CD14-positive monocyte (primary cell): ENCODE data around the gene BBLN. TPM values are rescaled to one million over a fixed set of nuclear protein-coding genes. Genes with fewer than 3 reads are reported as not detected.

Experiments
- DNase-seq, 3 donors: peaks; one replicate each; pipeline ENCODE4 v3.0.0-alpha.2; 2011 to 2022
- H2AFZ ChIP-seq: 2 replicates; pipeline ENCODE4 v1.6.0; 2012; ENCODE audit warnings: mild to moderate bottlenecking, low read depth, low read length, inconsistent platforms; ENCODE audit not compliant: insufficient read depth, poor library complexity, severe bottlenecking
- H3K27ac ChIP-seq, 2 donors: 1 replicate in 1 of 2; 2 replicates in 1 of 2; pipeline ENCODE4 v1.5.1; 2012 to 2013; ENCODE audit warnings: low read length in 2 of 2, control low read depth in 1 of 2, inconsistent platforms in 1 of 2, low read depth in 1 of 2, mild to moderate bottlenecking in 1 of 2
- H3K27me3 ChIP-seq, 2 donors: one replicate each; pipeline versions ENCODE4 v1.6.0 to v1.6.1; 2011 to 2013; ENCODE audit warnings: low read length in 2 of 2; ENCODE audit not compliant: control insufficient read depth in 2 of 2, insufficient read depth in 2 of 2
- H3K36me3 ChIP-seq, 2 donors: replicated peaks in 1 of 2; 1 replicate in 1 of 2; 2 replicates in 1 of 2; pipeline versions ENCODE4 v1.5.1 to v1.6.1; 2012 to 2013; ENCODE audit warnings: low read length in 2 of 2, control low read depth in 1 of 2, inconsistent platforms in 1 of 2, mild to moderate bottlenecking in 1 of 2; ENCODE audit not compliant: insufficient read depth in 2 of 2, control insufficient read depth in 1 of 2
- H3K4me1 ChIP-seq, 2 donors: 1 replicate in 1 of 2; 2 replicates in 1 of 2; pipeline versions ENCODE4 v1.5.1 to v1.6.1; 2012 to 2013; ENCODE audit warnings: low read length in 2 of 2, control low read depth in 1 of 2, inconsistent platforms in 1 of 2, mild to moderate bottlenecking in 1 of 2, moderate library complexity in 1 of 2; ENCODE audit not compliant: insufficient read depth in 2 of 2, control insufficient read depth in 1 of 2
- H3K4me2 ChIP-seq: replicated peaks from 2 replicates; pipeline ENCODE3; 2012; ENCODE audit warnings: low read length, moderate library complexity, mild to moderate bottlenecking; ENCODE audit not compliant: poor library complexity, severe bottlenecking; ENCODE audit errors: extremely low read depth
- H3K4me3 ChIP-seq, 3 experiments: fragments of 200-600 bp in 1 of 3; sonication (generic) in 1 of 3; replicated peaks in 1 of 3; 1 replicate in 2 of 3; 2 replicates in 1 of 3; pipeline ENCODE4 v1.5.1; 2011 to 2013; ENCODE audit warnings: low read length in 3 of 3, mild to moderate bottlenecking in 3 of 3, control low read depth in 2 of 3, low read depth in 2 of 3, inconsistent platforms in 1 of 3, moderate library complexity in 1 of 3
- H3K79me2 ChIP-seq: 2 replicates; pipeline ENCODE4 v1.6.0; 2012; ENCODE audit warnings: mild to moderate bottlenecking, control low read depth, inconsistent platforms, low read length, moderate library complexity; ENCODE audit not compliant: insufficient read depth
- H3K9ac ChIP-seq: 2 replicates; pipeline ENCODE4 v1.6.0; 2017; ENCODE audit warnings: low read length, mild to moderate bottlenecking; ENCODE audit not compliant: insufficient read depth, poor library complexity, severe bottlenecking
- H3K9me3 ChIP-seq, 2 donors: replicated peaks in 1 of 2; 1 replicate in 1 of 2; 2 replicates in 1 of 2; pipeline versions ENCODE4 v1.5.1 to v1.6.1; 2012 to 2013; ENCODE audit warnings: low read length in 2 of 2, control low read depth in 1 of 2; ENCODE audit not compliant: control insufficient read depth in 1 of 2, insufficient read depth in 1 of 2
- H4K20me1 ChIP-seq: 2 replicates; pipeline ENCODE4 v1.6.0; 2012; ENCODE audit warnings: mild to moderate bottlenecking, low read length, control low read depth, moderate library complexity; ENCODE audit not compliant: insufficient read depth
- H3K27ac Mint-ChIP-seq, 7 donors: one replicate each; pipeline ENCODE4 v1.8.0; 2020; ENCODE audit warnings: mild to moderate bottlenecking in 7 of 7, mixed read lengths in 7 of 7, moderate library complexity in 6 of 7, inconsistent platforms in 2 of 7
- H3K27me3 Mint-ChIP-seq, 3 donors: one replicate each; pipeline ENCODE4 v1.8.0; 2021 to 2022; ENCODE audit warnings: low read depth in 3 of 3, mild to moderate bottlenecking in 3 of 3, mixed read lengths in 3 of 3, moderate library complexity in 3 of 3, inconsistent platforms in 1 of 3
- H3K36me3 Mint-ChIP-seq, 2 donors: one replicate each; pipeline ENCODE4 v1.8.0; 2020; ENCODE audit warnings: mixed read lengths in 2 of 2, inconsistent platforms in 1 of 2, mild to moderate bottlenecking in 1 of 2
- H3K4me1 Mint-ChIP-seq: one replicate; pipeline ENCODE4 v1.8.0; 2020; ENCODE audit warnings: mild to moderate bottlenecking, mixed read lengths
- H3K4me3 Mint-ChIP-seq, 2 donors: one replicate each; pipeline ENCODE4 v1.8.0; 2020; ENCODE audit warnings: mild to moderate bottlenecking in 2 of 2, mixed read lengths in 2 of 2, moderate library complexity in 1 of 2
- H3K9me3 Mint-ChIP-seq, 7 donors: one replicate each; pipeline ENCODE4 v1.8.0; 2020 to 2022; ENCODE audit warnings: mixed read lengths in 7 of 7, mild to moderate bottlenecking in 6 of 7, moderate library complexity in 6 of 7, inconsistent platforms in 2 of 7
- WGBS: methylation state at CpG from one replicate; pipeline ENCODE4 v1.1.5; 2013; ENCODE audit warnings: missing lambda C conversion rate; ENCODE audit not compliant: insufficient coverage; 5-methylcytosine and 5-hydroxymethylcytosine counted together
- intact Hi-C, 2 donors: fragments of 100-400 bp; cut with micrococcal nuclease; formaldehyde crosslinking; loops; one replicate each; pipeline versions ENCODE4 v1.15.0 to v1.15.1; 2023
- polyA plus RNA-seq, 3 donors: library from polyadenylated mRNA; depleted of rRNA in 1 of 3; unstranded in 2 of 3; stranded (reverse) in 1 of 3; fragments of 300-500 nt in 2 of 3; fragments of >200 nt in 1 of 3; fragmentation: Illumina TruSeq in 2 of 3; gene quantifications; 1 replicate in 2 of 3; 2 replicates in 1 of 3; pipeline ENCODE4 v1.2.3, GENCODE V29; 2012 to 2021
- TF ChIP-seq, protein P1 (sequence below): fragments of 200-600 bp; IDR thresholded peaks from one replicate; pipeline ENCODE4 v1.8.0; 2022; ENCODE audit warnings: antibody characterized with exemption, mild to moderate bottlenecking

BBLN gene
- polyA plus RNA-seq, 3 donors, result 51.5 to 74.8 (median 54.5) TPM

GRCh38 chr9:128138001-128138400 is 22.1 kb upstream of the BBLN start:
- WGBS, result 100% methylated on average over 1 of the region's 3 CpGs
- TF ChIP-seq, protein P1, sequence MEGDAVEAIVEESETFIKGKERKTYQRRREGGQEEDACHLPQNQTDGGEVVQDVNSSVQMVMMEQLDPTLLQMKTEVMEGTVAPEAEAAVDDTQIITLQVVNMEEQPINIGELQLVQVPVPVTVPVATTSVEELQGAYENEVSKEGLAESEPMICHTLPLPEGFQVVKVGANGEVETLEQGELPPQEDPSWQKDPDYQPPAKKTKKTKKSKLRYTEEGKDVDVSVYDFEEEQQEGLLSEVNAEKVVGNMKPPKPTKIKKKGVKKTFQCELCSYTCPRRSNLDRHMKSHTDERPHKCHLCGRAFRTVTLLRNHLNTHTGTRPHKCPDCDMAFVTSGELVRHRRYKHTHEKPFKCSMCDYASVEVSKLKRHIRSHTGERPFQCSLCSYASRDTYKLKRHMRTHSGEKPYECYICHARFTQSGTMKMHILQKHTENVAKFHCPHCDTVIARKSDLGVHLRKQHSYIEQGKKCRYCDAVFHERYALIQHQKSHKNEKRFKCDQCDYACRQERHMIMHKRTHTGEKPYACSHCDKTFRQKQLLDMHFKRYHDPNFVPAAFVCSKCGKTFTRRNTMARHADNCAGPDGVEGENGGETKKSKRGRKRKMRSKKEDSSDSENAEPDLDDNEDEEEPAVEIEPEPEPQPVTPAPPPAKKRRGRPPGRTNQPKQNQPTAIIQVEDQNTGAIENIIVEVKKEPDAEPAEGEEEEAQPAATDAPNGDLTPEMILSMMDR, result no peak

DNA sequence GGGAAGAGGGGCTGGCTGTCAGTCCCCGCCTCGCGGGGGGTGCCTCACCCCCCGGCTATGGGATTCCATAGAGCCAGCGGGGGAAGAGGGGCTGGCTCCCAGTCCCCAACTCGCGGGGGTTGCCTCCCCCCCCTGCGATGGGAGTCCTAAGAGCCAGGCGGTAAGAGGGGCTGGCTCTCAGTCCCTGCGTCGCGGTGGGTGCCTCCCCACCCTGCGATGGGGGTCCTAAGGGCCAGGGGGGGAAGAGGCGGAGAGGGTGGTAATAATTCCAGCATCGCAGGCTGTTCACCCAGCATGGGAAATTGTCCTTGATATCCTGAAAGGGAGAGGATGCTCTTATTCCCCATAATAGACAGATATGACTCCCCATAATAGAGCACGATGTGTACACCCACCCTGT is 20.4 kb upstream of the BBLN start:
- intact Hi-C loops, result no loop called here
- H3K27me3 ChIP-seq, result no peaks in the 10 kb centered on the region
- 93% methylated on average over 4 of the region's 16 CpGs for WGBS
- no peak for DNase-seq
- H3K27ac Mint-ChIP-seq, result no peak overlapping the region
- no peaks in the 10 kb centered on the region for H3K36me3 Mint-ChIP-seq
- H3K4me1 Mint-ChIP-seq, result peaks cover 14% of the 10 kb centered on the region
- H3K9ac ChIP-seq, result no peak overlapping the region
- no peaks in the 10 kb centered on the region for H4K20me1 ChIP-seq
- H3K9me3 ChIP-seq, result no peaks in the 10 kb centered on the region
- H3K27ac ChIP-seq, result no peak overlapping the region
- no peak overlapping the region for H2AFZ ChIP-seq
- TF ChIP-seq, protein P1, result no peak
- peaks cover 6 to 10% of the 10 kb centered on the region in 2 donors for H3K4me1 ChIP-seq
- no peaks in the 10 kb centered on the region for H3K36me3 ChIP-seq
- no peaks in the 10 kb centered on the region for H3K9me3 Mint-ChIP-seq
- H3K79me2 ChIP-seq, result no peaks in the 10 kb centered on the region
- no peak overlapping the region for H3K4me3 Mint-ChIP-seq
- H3K4me2 ChIP-seq, result no peak overlapping the region
- no peak overlapping the region for H3K4me3 ChIP-seq
- H3K27me3 Mint-ChIP-seq, result peaks cover 5 to 8% (median 6%) of the 10 kb centered on the region in 3 donors

More at GRCh38 chr9:128138001-128138400, 22.1 kb upstream of the BBLN start:
- Histone ChIP-seq H3K9me3 (no peaks in the 10 kb centered on the region), H3K4me1 (no peaks in the 10 kb centered on the region), H3K4me3 (no peak overlapping the region), H3K36me3 (no peaks in the 10 kb centered on the region), H2AFZ (no peak overlapping the region), H3K79me2 (no peaks in the 10 kb centered on the region), H3K9ac (no peak overlapping the region), H3K27ac (no peak overlapping the region), H3K27me3 (no peaks in the 10 kb centered on the region), H4K20me1 (no peaks in the 10 kb centered on the region), H3K4me2 (no peak overlapping the region)
- Mint-ChIP-seq H3K36me3 (no peaks in the 10 kb centered on the region), H3K4me3 (no peak overlapping the region), H3K9me3 (peaks cover 0 to under 1% (median 0%) of the 10 kb centered on the region in 7 donors), H3K4me1 (peaks cover 4% of the 10 kb centered on the region), H3K27me3 (peaks cover 5 to 11% (median 6%) of the 10 kb centered on the region in 3 donors), H3K27ac (no peak overlapping the region)
- intact Hi-C loops, result no loop called here
- DNase-seq, result no peak
